ENCODE data around the gene KIF26A. TPM values are rescaled to one million over a fixed set of nuclear protein-coding genes. Genes with fewer than 3 reads are reported as not detected.
A peak's percentile ranks its signal among the peaks of the same experiment; 100 is the strongest.

The KIF26A gene
- total RNA-seq (ENCODE audit: unreplicated experiment): 5.9 TPM
- long read RNA-seq: 0 reads

GRCh38 chr14:104138098-104138717 is at the start of gene KIF26A:
KIF26A (plus strand) TSS chr14:104138587; CDS start chr14:104138723, 136 bp downstream.
- TF ChIP-seq CTCF (IDR thresholded peaks at IDR 0.05; ENCODE audit: partially characterized antibody, unreplicated experiment): no peak
- Mint-ChIP-seq H3K27ac (ENCODE audit: unreplicated experiment) (no peak within 1 kb of the TSS), H3K36me3 (ENCODE audit: unreplicated experiment) (no peaks in the 10 kb centered on the region), H3K4me3 (ENCODE audit: unreplicated experiment) (peak within 1 kb of the TSS; percentile 64), H3K4me1 (ENCODE audit: low read depth, unreplicated experiment) (peaks cover 2% of the 10 kb centered on the region), H3K27me3 (ENCODE audit: unreplicated experiment) (peaks cover 4% of the 10 kb centered on the region), H3K9me3 (ENCODE audit: unreplicated experiment) (peaks cover 4% of the 10 kb centered on the region)
- peak; percentile 66 for DNase-seq

DNA sequence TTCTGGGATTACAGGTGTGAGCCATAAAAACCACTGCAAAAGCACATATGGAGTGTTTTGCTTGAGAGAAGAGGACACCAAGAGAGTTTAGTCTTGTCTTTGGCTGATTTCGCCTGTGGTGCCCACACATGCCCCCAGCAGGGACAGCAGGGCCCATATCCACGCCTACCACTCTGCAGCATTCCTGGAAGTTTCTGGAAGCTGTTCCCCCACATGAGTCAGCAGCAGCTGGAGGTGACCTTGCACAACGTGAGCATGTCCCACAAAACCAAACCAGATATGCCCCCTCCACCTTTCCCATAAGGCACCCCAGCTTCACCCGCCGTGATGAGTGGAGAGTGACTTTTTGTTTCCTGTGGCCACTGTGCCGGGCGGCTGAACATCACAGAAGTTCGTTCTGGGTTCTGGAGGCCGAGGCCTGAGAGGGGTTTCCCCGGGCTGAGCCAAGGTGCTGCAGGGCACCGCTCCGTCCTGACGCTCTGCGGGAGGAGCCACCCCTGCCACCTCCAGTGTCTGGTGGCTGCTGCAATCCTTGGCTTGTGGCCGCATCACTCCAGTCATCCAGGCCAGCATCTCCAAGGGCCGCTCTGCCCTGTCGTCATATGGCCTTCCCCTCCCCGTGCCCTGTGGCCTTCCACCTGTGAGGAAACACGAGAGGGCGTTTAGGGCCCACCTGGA is 48.2 kb upstream of the KIF26A start:
- Mint-ChIP-seq H3K9me3 (ENCODE audit: unreplicated experiment) (no peaks in the 10 kb centered on the region), H3K27ac (ENCODE audit: unreplicated experiment) (no peak overlapping the region), H3K4me3 (ENCODE audit: unreplicated experiment) (no peak overlapping the region), H3K4me1 (ENCODE audit: low read depth, unreplicated experiment) (no peaks in the 10 kb centered on the region), H3K36me3 (ENCODE audit: unreplicated experiment) (no peaks in the 10 kb centered on the region), H3K27me3 (ENCODE audit: unreplicated experiment) (peaks cover 7% of the 10 kb centered on the region)
- no peak for DNase-seq
- no peak for TF ChIP-seq CTCF (IDR thresholded peaks at IDR 0.05; ENCODE audit: partially characterized antibody, unreplicated experiment)

GRCh38 chr14:104091061-104091926 is 47.1 kb upstream of the KIF26A start:
- H3K4me3 Mint-ChIP-seq (ENCODE audit: unreplicated experiment): no peak overlapping the region
- DNase-seq: peak; percentile 22
- no peaks in the 10 kb centered on the region for H3K36me3 Mint-ChIP-seq (ENCODE audit: unreplicated experiment)
- H3K4me1 Mint-ChIP-seq (ENCODE audit: low read depth, unreplicated experiment): no peaks in the 10 kb centered on the region
- H3K9me3 Mint-ChIP-seq (ENCODE audit: unreplicated experiment): no peaks in the 10 kb centered on the region
- no peak for TF ChIP-seq CTCF (IDR thresholded peaks at IDR 0.05; ENCODE audit: partially characterized antibody, unreplicated experiment)
- H3K27me3 Mint-ChIP-seq (ENCODE audit: unreplicated experiment): peaks cover 7% of the 10 kb centered on the region
- no peak overlapping the region for H3K27ac Mint-ChIP-seq (ENCODE audit: unreplicated experiment)

GRCh38 chr14:104091927-104092771 is 46.2 kb upstream of the KIF26A start:
- Mint-ChIP-seq H3K27me3 (ENCODE audit: unreplicated experiment) (peaks cover 4% of the 10 kb centered on the region), H3K36me3 (ENCODE audit: unreplicated experiment) (no peaks in the 10 kb centered on the region), H3K9me3 (ENCODE audit: unreplicated experiment) (no peaks in the 10 kb centered on the region), H3K4me3 (ENCODE audit: unreplicated experiment) (no peak overlapping the region), H3K27ac (ENCODE audit: unreplicated experiment) (no peak overlapping the region), H3K4me1 (ENCODE audit: low read depth, unreplicated experiment) (no peaks in the 10 kb centered on the region)
- DNase-seq: no peak
- no peak for TF ChIP-seq CTCF (IDR thresholded peaks at IDR 0.05; ENCODE audit: partially characterized antibody, unreplicated experiment)

Measured in glutamatergic neuron (in vitro differentiated cells).